ENCODE data around the gene EPB41L4B.
A peak's percentile ranks its signal among the peaks of the same experiment; 100 is the strongest.

Gene EPB41L4B

DNA sequence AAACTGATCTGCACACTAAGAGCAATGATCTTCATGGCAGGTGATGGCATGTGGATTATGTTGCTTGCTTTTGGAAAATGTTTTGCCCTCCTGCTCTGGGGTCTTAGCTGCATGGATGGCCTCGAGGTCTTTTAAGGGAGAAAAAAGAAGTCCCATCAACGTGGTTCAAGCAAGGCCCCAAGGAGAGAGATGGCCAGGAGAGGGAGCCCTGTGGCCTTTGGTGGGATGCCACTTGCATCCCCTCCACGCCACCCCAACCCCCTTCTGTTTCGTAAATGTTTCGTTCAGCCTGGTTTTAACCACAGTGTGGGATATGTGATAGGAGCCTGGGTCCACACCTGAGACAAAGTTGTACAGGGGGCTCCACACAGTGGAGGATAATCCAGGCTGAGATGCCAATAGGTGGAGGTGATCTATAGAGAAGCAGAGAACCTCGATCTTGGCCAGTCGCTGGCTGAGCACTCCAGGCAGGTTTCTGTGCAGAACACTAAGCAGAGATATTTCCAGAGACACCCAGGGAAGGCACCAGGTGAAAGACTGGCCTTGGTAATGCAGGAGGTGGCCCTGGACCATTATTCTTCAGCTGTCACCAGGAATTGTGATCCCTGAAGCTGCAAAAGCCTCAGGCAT lies 128.0 kb downstream of the EPB41L4B start:
- no peak for DNase-seq

DNA sequence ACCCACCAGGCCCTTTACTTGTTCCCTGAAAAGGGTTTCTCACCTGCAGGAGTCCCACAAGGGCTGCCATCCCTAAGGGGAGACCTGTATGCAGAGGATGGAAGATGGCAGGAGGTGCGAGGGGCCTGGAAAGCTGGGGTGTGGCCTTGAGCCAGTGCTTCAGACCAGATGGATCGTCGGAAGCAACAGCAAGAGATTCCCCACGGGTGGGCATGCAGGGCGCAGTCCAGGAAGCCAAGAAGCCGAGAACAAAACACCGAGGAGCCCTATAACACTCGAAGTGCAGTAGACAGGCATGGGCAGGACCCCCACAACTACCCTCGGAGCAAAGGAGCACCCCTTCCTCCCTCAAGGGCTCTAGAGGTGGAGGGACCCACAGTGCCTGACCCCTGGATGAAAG lies 129.1 kb downstream of the EPB41L4B start:
- DNase-seq, result no peak

DNA sequence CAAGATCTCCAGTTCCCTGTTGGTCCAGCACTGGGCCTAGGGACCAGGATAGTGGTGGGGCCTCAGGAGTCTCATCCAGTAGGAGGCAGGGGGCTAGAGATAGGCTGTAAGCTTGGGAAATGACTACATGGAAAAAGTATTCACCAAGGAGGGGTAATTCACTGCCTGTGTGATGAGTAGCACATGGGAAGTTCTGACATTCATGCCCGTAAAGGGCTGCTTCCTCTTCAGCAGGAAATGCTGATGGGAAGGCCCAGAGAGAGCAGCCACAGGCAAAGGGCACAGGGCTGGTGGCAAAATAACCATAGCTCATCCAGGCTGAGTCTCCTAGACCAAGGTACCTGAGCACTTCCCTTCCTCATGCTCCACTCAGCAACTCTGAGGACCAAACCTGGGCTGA lies 130.7 kb downstream of the EPB41L4B start:
- DNase-seq, result no peak

DNA sequence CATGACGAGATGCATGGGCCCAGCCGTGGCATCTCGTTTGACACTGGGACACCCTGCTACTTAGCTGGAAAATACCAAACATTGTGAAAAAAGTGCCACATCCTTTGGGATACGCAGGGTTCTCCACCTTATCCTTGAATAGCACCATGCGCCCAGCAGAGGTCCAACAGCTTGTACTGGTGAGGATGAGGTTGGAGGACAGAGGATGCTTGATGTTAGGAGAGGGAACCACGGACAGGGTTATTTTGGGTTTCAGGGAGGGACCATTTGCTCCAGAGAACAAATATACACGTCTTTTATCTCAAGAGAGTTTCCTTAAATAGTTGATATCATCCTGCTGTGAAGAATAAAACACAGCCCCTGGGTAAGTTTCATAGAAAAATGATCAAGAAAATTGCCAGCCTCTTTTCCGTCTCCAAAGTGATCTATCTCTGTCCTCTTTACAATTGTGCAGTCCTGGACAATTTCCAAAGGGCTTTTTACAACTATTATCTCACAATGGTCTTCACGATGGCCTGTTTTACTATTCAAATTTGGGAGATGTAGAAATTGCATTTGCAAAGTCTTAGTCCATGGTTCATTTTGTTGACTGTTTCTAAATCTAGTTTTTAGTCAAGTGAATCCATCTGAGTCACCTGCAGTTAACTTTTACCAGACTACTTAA lies 133.9 kb downstream of the EPB41L4B start:
- DNase-seq, result no peak

GRCh38 chr9:109182940-109183798 lies 137.7 kb downstream of the EPB41L4B start:
- peak; percentile 18 for DNase-seq

- DNase-seq, result no peak
Observed at GRCh38 chr9:109182550-109182939, 138.3 kb downstream of the EPB41L4B start.

- peak; percentile 83 for DNase-seq
Observed at GRCh38 chr9:109181284-109181683, 139.6 kb downstream of the EPB41L4B start.

DNA sequence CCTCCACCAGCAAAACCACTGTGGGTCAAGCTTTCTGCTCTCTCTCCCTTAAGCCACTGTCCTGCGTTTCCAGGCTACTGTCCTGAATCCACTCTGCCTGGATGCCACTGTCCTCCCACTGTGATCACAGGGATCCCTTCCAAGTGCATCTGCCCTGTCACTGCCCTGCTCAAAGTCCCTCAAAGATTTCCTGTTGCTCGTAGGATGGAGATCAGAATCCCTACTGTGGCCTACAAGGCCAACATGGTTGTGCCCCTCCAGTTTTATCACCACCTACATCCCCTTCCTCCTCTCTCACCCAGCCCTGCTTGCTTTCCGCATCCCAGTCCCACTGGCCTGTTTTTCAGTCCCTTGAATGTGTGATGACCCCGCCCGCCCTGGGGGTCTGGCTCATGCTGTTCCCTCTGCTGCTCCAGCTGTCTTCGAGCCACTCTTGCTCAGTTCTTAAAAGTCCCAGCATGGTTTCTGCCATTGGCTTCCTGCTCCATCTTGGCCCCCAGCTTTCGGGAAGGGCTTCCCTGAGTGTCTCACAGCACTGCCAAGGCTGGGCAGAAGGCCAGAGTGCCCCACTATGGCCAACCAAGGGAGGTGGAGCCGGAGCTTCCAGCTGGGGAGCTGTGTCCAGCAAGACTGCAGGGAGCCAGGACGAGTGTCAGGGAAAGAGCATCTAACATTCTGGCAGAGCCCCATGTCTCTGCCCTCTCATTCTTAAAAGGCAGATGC lies 140.9 kb downstream of the EPB41L4B start:
- no peak for DNase-seq

DNA sequence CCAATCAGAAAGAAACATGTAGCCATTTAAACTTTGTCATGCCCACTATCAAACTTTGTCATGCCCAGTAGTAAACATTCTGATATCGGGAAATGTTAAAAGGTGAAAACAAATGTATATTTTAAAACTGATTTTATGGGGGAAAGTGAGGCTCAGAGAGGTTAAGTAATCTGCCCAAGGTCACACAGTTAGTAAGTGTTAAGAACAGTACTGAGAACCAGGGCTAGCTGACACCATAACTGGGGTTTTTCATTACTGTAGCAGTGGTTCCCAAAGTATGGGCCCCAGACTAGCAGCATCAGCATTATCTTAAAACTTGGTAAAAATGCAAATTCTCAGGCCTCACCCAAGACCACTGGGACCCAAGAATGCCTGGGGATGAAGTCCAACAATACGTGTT lies 143.9 kb downstream of the EPB41L4B start:
- DNase-seq, result no peak

GRCh38 chr9:109176386-109176785 lies 144.5 kb downstream of the EPB41L4B start:
- DNase-seq, result no peak

DNA sequence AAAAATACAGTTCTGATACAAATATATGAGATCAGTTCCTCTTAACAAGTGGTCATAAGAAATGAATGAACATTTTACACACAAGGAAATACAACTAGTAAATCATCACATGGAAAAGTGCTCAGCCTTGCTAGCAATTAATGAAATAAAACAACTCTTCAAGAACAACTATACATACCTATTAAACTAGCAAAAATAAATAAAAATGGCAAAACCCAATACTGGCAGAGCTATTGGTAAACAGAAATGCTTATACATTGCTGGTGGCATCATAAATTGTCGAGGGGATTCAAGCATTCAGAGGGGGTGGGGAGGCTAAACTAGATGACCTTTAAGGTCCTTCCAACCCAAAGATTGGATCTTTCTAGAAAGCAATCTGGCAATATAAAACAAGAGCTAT lies 147.9 kb downstream of the EPB41L4B start:
- DNase-seq, result no peak

DNA sequence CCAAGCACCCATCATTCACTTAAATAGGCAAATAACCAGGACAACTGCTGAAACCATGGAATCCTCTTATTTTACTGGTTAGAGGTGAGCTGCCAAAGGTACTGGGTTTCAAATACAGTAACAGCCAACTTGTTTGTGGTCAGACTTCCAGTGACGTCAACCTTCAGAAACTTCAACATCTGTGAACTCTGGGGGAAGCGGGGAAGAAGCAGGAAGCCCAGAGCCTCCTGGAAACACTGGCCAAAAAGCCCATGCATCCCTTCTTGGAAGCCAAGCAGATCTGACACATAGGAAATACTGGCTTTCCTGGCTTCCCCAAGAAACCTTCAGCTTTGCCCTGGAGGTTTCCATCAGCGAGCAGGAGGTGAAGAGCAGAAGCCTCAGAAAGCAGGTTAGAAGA lies 148.9 kb downstream of the EPB41L4B start:
- no peak for DNase-seq

GRCh38 chr9:109168170-109168569 lies 152.7 kb downstream of the EPB41L4B start:
- DNase-seq, result peak; percentile 45

DNA sequence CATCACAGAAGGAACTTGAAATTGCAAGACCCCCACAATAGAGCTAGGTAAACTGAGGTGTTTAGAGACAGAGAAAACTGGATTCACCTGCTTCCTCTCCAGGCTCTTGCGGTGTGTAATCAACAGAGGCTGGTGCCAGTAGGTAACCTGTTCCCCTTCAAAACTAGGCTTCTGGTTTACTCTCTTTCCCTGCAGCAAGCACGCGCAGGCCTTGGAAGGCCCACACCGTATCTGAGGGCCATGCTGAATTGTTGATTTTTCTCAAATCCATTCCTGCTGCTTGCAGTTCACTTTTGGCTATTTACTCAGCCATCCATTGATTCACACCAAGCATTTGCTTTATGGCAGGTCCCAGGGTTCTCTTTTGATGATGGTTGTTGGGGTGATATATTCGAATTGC lies 153.1 kb downstream of the EPB41L4B start:
- no peak for DNase-seq

DNA sequence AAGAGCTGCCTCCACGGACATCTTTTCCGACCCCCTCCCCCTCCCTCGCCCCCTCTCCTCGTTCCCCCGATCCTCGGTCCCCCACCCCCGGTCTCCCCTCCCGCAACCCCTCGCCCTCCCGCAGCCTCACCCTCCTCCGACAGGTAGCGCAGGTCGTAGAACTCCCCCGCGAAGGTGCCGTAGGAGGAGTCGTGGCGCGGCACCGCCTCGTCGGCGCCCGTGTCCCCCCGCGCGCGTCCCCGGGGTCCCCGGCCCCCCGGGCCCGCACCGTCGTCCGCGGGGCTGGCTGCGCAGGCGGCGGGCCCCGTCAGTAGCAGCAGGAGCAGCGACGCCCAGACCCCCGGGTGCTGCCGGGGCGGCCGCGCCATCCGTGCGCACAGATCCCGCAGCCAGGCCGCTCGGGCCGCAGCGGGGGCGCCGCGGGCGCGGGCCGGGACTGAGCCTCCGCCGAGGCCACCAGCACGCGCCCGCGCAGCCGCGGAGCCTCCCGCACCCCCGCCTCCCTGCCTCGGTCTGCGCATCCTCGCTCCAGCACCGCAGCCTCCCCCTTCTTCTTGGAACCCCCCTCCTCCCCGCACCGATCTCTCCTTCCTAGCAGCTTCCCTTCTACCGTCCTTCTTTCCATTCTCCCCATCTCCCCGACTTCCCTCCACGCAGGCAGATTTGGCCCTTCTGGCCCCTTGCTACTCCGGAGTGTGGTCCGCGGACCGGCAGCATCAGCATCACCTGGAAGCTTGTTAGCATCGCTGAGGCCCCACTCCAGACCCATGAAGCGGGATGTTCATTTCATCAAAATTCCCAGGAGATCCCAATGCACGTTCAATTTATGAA lies 153.9 kb downstream of the EPB41L4B start, which contains the start of gene FRRS1L:
Gene FRRS1L (minus strand): TSS at position 479 of the 831 bp plus-strand sequence. CDS start 111 bp downstream, at position 368.
- no peak for DNase-seq

- no peak for DNase-seq
Observed at GRCh38 chr9:109166171-109166770, 154.6 kb downstream of the EPB41L4B start.

GRCh38 chr9:109164042-109164441 lies 156.8 kb downstream of the EPB41L4B start:
- no peak for DNase-seq

- no peak for DNase-seq
Observed at GRCh38 chr9:109163194-109163593, 157.7 kb downstream of the EPB41L4B start.

GRCh38 chr9:109162677-109163076 lies 158.2 kb downstream of the EPB41L4B start:
- no peak for DNase-seq

DNA sequence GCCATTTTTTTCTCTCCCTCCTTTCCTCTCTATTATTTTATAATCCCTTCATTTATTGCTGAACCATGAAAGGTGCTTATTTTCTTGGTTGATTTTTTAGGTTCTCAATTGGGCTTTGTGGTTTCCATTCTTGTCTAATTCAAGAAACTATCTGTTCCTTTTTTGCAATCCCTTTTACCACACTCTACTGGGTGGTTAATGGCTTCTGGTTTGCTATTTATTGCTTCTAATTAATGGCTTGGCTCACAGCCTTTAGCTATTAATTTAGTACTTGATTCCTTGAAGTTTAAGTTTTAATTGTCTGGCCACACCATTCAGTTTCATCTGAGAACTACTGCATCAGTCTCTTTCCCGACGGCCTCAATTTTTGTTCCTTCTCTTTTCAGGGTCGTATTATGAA lies 159.4 kb downstream of the EPB41L4B start:
- DNase-seq, result no peak

GRCh38 chr9:109159583-109159982 lies 161.3 kb downstream of the EPB41L4B start:
- no peak for DNase-seq

- no peak for DNase-seq
Observed at GRCh38 chr9:109158651-109159050, 162.2 kb downstream of the EPB41L4B start.
